SK-N-SH (cell line): ENCODE measurements around the gene GRIP1. TPM values are rescaled to one million over a fixed set of nuclear protein-coding genes. Genes with fewer than 3 reads are reported as not detected.

Source experiments
- CTCF ChIA-PET: fragments of 300-600, 350-600 bp; formaldehyde crosslinking; extraction: SDS; loops from one replicate; lab custom pipeline; 2021; lab: Yijun Ruan, JAX
- POLR2A ChIA-PET: fragments of 350-600 bp; sonication (Branson Sonifier 250); formaldehyde crosslinking; extraction: SDS; loops from one replicate; lab custom pipeline; 2020; ENCODE audit warnings: antibody characterized with exemption, inconsistent platforms; lab: Yijun Ruan, JAX
- DNase-seq: peaks from one replicate; pipeline ENCODE4 v3.0.0; 2012
- H2AFZ ChIP-seq: fragments of 200-600 bp; sonication (generic); 2 replicates; pipeline ENCODE4 v1.8.1; 2016; ENCODE audit warnings: antibody characterized with exemption, mild to moderate bottlenecking, low read depth
- H3F3A ChIP-seq: fragments of 200-600 bp; sonication (generic); replicated peaks from 2 replicates; pipeline ENCODE3; 2016; ENCODE audit warnings: antibody characterized with exemption, mild to moderate bottlenecking; ENCODE audit not compliant: insufficient read depth
- H3K27ac ChIP-seq, 2 experiments: fragments of 200-500 bp in 1 of 2; fragments of 200-600 bp in 1 of 2; sonication (Bioruptor generic) in 1 of 2; sonication (generic), shearing (Covaris generic) in 1 of 2; 2 replicates each; pipeline versions ENCODE4 v1.5.1 to v1.6.1; 2014 to 2016; ENCODE audit warnings: low read depth in 2 of 2, inconsistent platforms in 1 of 2, low read length in 1 of 2, mild to moderate bottlenecking in 1 of 2, mixed read lengths in 1 of 2
- H3K27me3 ChIP-seq: fragments of 200-600 bp; sonication (generic), shearing (Covaris generic); 2 replicates; pipeline ENCODE4 v1.6.1; 2016; ENCODE audit warnings: mixed run types; ENCODE audit not compliant: insufficient read depth
- H3K36me3 ChIP-seq, 2 experiments: fragments of 200-500 bp in 1 of 2; fragments of 200-600 bp in 1 of 2; sonication (Bioruptor generic) in 1 of 2; sonication (generic) in 1 of 2; replicated peaks in 1 of 2; 2 replicates each; pipeline versions ENCODE3 to v1.5.1; 2014 to 2016; ENCODE audit warnings: low read length in 1 of 2, mild to moderate bottlenecking in 1 of 2; ENCODE audit not compliant: insufficient read depth in 2 of 2, control insufficient read depth in 1 of 2
- H3K4me1 ChIP-seq, 2 experiments: fragments of 200-500 bp in 1 of 2; fragments of 200-600 bp in 1 of 2; sonication (Bioruptor generic) in 1 of 2; sonication (generic), shearing (Covaris generic) in 1 of 2; 2 replicates each; pipeline versions ENCODE4 v1.5.1 to v1.6.1; 2014 to 2016; ENCODE audit warnings: low read depth in 1 of 2, low read length in 1 of 2, mixed run types in 1 of 2; ENCODE audit not compliant: insufficient read depth in 2 of 2, control insufficient read depth in 1 of 2
- H3K4me2 ChIP-seq: fragments of 200-600 bp; sonication (generic), shearing (Covaris generic); 2 replicates; pipeline ENCODE4 v1.6.1; 2017; ENCODE audit warnings: mixed run types
- H3K4me3 ChIP-seq, 2 experiments: fragments of 200-500 bp in 1 of 2; fragments of 200-600 bp in 1 of 2; sonication (Bioruptor generic) in 1 of 2; sonication (generic), shearing (Covaris generic) in 1 of 2; 2 replicates each; pipeline versions ENCODE4 v1.5.1 to v1.8.1; 2014 to 2016; ENCODE audit warnings: low read depth in 2 of 2, inconsistent platforms in 1 of 2, low read length in 1 of 2, mild to moderate bottlenecking in 1 of 2, mixed read lengths in 1 of 2, moderate library complexity in 1 of 2
- H3K79me2 ChIP-seq: fragments of 200-600 bp; sonication (generic); 2 replicates; pipeline ENCODE4 v1.8.1; 2017; ENCODE audit warnings: mild to moderate bottlenecking; ENCODE audit not compliant: insufficient read depth
- H3K9ac ChIP-seq: fragments of 200-600 bp; sonication (generic); 2 replicates; pipeline ENCODE4 v1.6.1; 2017; ENCODE audit warnings: mixed run types
- H3K9me2 ChIP-seq: fragments of 200-600 bp; sonication (generic); 2 replicates; pipeline ENCODE4 v1.6.1; 2017; ENCODE audit warnings: mixed run types
- H3K9me3 ChIP-seq: fragments of 200-600 bp; sonication (generic); 2 replicates; pipeline ENCODE4 v1.6.1; 2017; ENCODE audit warnings: mixed run types, mild to moderate bottlenecking, moderate library complexity
- H4K20me1 ChIP-seq: fragments of 200-600 bp; sonication (generic); 2 replicates; pipeline ENCODE4 v1.6.1; 2017; ENCODE audit warnings: mild to moderate bottlenecking, mixed run types; ENCODE audit not compliant: insufficient read depth
- CHD2 ChIP-seq: fragments of 150-350 bp; IDR thresholded peaks from 2 replicates; pipeline ENCODE4 v1.6.1; 2018; ENCODE audit warnings: low read length; ENCODE audit not compliant: partially characterized antibody
- EP300 ChIP-seq, 2 experiments: IDR thresholded peaks; 2 replicates each; pipeline versions ENCODE4 v1.4.0 to v1.6.1; 2012; ENCODE audit warnings: borderline replicate concordance in 1 of 2, low read depth in 1 of 2, low read length in 1 of 2
- FOSL2 ChIP-seq: IDR thresholded peaks from 2 replicates; pipeline ENCODE4 v1.4.0; 2012; ENCODE audit warnings: low read depth, mild to moderate bottlenecking, moderate library complexity, borderline replicate concordance
- FOXJ3 ChIP-seq: sonication (generic); formaldehyde crosslinking; IDR thresholded peaks from 2 replicates; pipeline ENCODE4 v1.5.1; 2020; ENCODE audit warnings: mild to moderate bottlenecking, missing genetic modification reagents
- GATA2 ChIP-seq: sonication (generic); formaldehyde crosslinking; IDR thresholded peaks from 2 replicates; pipeline ENCODE4 v1.5.0; 2020; ENCODE audit warnings: mild to moderate bottlenecking, missing genetic modification reagents
- MXI1 ChIP-seq: IDR thresholded peaks from 2 replicates; pipeline ENCODE4 v1.6.1; 2012; ENCODE audit warnings: mild to moderate bottlenecking, low read depth, low read length, improper control_type of control experiment
- NFIC ChIP-seq: IDR thresholded peaks from 2 replicates; pipeline ENCODE4 v1.4.0; 2012; ENCODE audit warnings: borderline replicate concordance
- PBX3 ChIP-seq: IDR thresholded peaks from 2 replicates; pipeline ENCODE4; 2012
- POLR2AphosphoS5 ChIP-seq: IDR thresholded peaks from 2 replicates; pipeline ENCODE4 v1.6.1; 2012; ENCODE audit warnings: low read depth, low read length
- REST ChIP-seq: IDR thresholded peaks from 2 replicates; pipeline ENCODE4 v1.6.1; 2012; ENCODE audit warnings: mild to moderate bottlenecking, low read depth, low read length, moderate library complexity
- SIN3A ChIP-seq: IDR thresholded peaks from 2 replicates; pipeline ENCODE4 v1.6.1; 2012; ENCODE audit warnings: low read depth, mild to moderate bottlenecking, low read length, moderate library complexity, borderline replicate concordance
- SMC3 ChIP-seq: IDR thresholded peaks from 2 replicates; pipeline ENCODE4 v1.6.1; 2012; ENCODE audit warnings: low read depth, low read length, improper control_type of control experiment
- TCF12 ChIP-seq: IDR thresholded peaks from 2 replicates; pipeline ENCODE4 v1.4.0; 2012
- TEAD4 ChIP-seq: IDR thresholded peaks from 2 replicates; pipeline ENCODE4 v1.4.0; 2012; ENCODE audit warnings: mild to moderate bottlenecking, borderline replicate concordance; ENCODE audit not compliant: insufficient read depth
- USF1 ChIP-seq: IDR thresholded peaks from 2 replicates; pipeline ENCODE4 v1.4.0; 2012; ENCODE audit warnings: low read depth, borderline replicate concordance
- WGBS: methylation state at CpG from one replicate; pipeline ENCODE4 v1.1.6; 2017; ENCODE audit warnings: low lambda C conversion rate; 5-methylcytosine and 5-hydroxymethylcytosine counted together
- polyA plus RNA-seq, 3 experiments: library from polyadenylated mRNA; depleted of rRNA; stranded (reverse); fragments of >200 nt; gene quantifications; 2 replicates each; pipeline ENCODE4 v1.2.3, GENCODE V29; 2012

The GRIP1 gene
- polyA plus RNA-seq, 1 of the 3 experiments (the other 2 are of a cell fraction) = 0.07 TPM

GRCh38 chr12:66598079-66598478 is 80.8 kb downstream of the GRIP1 start:
- WGBS = 23% methylated on average over 4 of the region's 4 CpGs
- Histone ChIP-seq H3K36me3 (no peaks in the 10 kb centered on the region), H3K4me1 (no peaks in the 10 kb centered on the region), H3K79me2 (no peaks in the 10 kb centered on the region), H2AFZ (no peak overlapping the region), H3K9me3 (no peaks in the 10 kb centered on the region), H3K4me2 (no peak overlapping the region), H3K9me2 (no peaks in the 10 kb centered on the region), H3K27ac (no peak overlapping the region), H3F3A (no peaks in the 10 kb centered on the region), H3K4me3 (no peak overlapping the region), H3K9ac (no peak overlapping the region), H3K27me3 (no peaks in the 10 kb centered on the region), H4K20me1 (no peaks in the 10 kb centered on the region)
- no peak for DNase-seq
- ChIA-PET POLR2A (no interaction called here), CTCF (interaction anchor here (0.7 kb wide), 1 partner anchor 236 kb away, joined by 3 read pairs; no protein-coding TSS in a partner anchor)
- TF ChIP-seq GATA2 (CRISPR knock-in tag) (no peak), FOXJ3 (CRISPR knock-in tag) (no peak), CHD2 (no peak), TEAD4 (no peak), MXI1 (no peak), PBX3 (no peak), SMC3 (no peak), REST (no peak), TCF12 (no peak), FOSL2 (no peak), USF1 (no peak), SIN3A (no peak), NFIC (no peak), POLR2AphosphoS5 (no peak), EP300 (IDR thresholded peaks at IDR 0.05; ENCODE audit: borderline replicate concordance in 1 of 2, low read depth in 1 of 2, low read length in 1 of 2) (no peak)
